Brain microvascular endothelial cell (primary cell): ENCODE measurements around the gene PCDHAC1.

Experiments used
- DNase-seq: peaks from one replicate; pipeline ENCODE4 v3.0.0-alpha.2; 2020
- H3K27ac ChIP-seq: fragments of 250-450 bp; sonication (Bioruptor Pico); 2 replicates; pipeline ENCODE4 v1.5.1; 2020; ENCODE audit warnings: mild to moderate bottlenecking, moderate library complexity
- H3K27me3 ChIP-seq: fragments of 250-450 bp; sonication (Bioruptor Pico); replicated peaks from 2 replicates; pipeline ENCODE4 v1.5.1; 2020; ENCODE audit warnings: mild to moderate bottlenecking
- H3K36me3 ChIP-seq: fragments of 250-450 bp; sonication (Bioruptor Pico); replicated peaks from 2 replicates; pipeline ENCODE4 v1.5.1; 2020; ENCODE audit warnings: mild to moderate bottlenecking
- H3K4me3 ChIP-seq: 2 replicates; pipeline ENCODE4 v1.5.1; 2011; ENCODE audit warnings: low read depth, mild to moderate bottlenecking, control low read depth, low read length, moderate library complexity
- in situ Hi-C: cut with HindIII; loops from 2 replicates; pipeline ENCODE4 v1.10.0; 2017; ENCODE audit warnings: low sequenced_read_pairs, low pct_ligation_motif_present
- TF ChIP-seq, protein P1 (sequence below): IDR thresholded peaks from 2 replicates; pipeline ENCODE4 v1.5.1; 2011; ENCODE audit warnings: low read depth, mild to moderate bottlenecking, moderate library complexity, low read length, control low read depth, inconsistent platforms; ENCODE audit errors: missing control alignments

The PCDHAC1 gene

DNA sequence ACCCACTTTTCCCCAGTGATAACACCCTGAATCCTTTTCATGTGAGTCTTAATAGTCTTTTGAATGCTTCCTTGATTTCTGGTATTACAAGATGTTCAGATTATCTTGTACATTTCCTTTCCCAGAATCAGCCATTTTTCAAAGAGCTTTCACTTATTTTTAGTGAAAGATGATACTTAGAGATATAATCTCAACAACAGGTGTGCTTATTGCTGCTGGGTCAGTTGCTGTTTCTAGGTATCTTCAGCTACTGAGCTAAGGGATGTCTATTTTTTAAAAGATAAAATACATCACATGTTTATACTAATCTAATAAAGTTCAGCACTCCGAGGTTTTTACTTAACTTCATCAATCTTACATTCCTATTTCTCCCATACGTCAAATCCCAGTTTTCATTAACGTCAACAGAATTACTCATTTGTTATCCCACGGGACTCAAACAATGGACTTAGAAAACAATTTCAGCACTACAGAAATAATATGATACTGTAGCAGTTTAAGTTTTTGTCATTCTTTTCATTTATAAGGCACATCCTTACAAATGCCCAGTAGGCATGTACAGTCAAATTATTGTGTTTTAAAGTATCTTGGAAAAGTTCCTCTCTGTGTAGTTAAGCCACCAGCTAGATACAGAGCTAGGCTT, 9.0 kb downstream of the PCDHAC1 start:
- no peak overlapping the region for H3K4me3 ChIP-seq
- H3K27ac ChIP-seq = no peak overlapping the region
- in situ Hi-C loops = no loop called here
- no peaks in the 10 kb centered on the region for H3K36me3 ChIP-seq
- H3K27me3 ChIP-seq = no peaks in the 10 kb centered on the region
- no peak for DNase-seq
- TF ChIP-seq, protein P1, sequence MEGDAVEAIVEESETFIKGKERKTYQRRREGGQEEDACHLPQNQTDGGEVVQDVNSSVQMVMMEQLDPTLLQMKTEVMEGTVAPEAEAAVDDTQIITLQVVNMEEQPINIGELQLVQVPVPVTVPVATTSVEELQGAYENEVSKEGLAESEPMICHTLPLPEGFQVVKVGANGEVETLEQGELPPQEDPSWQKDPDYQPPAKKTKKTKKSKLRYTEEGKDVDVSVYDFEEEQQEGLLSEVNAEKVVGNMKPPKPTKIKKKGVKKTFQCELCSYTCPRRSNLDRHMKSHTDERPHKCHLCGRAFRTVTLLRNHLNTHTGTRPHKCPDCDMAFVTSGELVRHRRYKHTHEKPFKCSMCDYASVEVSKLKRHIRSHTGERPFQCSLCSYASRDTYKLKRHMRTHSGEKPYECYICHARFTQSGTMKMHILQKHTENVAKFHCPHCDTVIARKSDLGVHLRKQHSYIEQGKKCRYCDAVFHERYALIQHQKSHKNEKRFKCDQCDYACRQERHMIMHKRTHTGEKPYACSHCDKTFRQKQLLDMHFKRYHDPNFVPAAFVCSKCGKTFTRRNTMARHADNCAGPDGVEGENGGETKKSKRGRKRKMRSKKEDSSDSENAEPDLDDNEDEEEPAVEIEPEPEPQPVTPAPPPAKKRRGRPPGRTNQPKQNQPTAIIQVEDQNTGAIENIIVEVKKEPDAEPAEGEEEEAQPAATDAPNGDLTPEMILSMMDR = no peak

GRCh38 chr5:140946578-140946977, 20.5 kb downstream of the PCDHAC1 start:
- in situ Hi-C loops = no loop called here

GRCh38 chr5:140951636-140952035, 25.5 kb downstream of the PCDHAC1 start:
- TF ChIP-seq, protein P1 = no peak
- no peak overlapping the region for H3K4me3 ChIP-seq
- in situ Hi-C loops = no loop called here
- no peaks in the 10 kb centered on the region for H3K36me3 ChIP-seq
- H3K27me3 ChIP-seq = no peaks in the 10 kb centered on the region
- no peak for DNase-seq
- H3K27ac ChIP-seq = no peak overlapping the region

More at GRCh38 chr5:140946578-140946977, 20.5 kb downstream of the PCDHAC1 start:
- TF ChIP-seq, protein P1 = no peak
- no peak overlapping the region for H3K27ac ChIP-seq
- no peaks in the 10 kb centered on the region for H3K36me3 ChIP-seq
- H3K27me3 ChIP-seq = no peaks in the 10 kb centered on the region
- DNase-seq = no peak
- no peak overlapping the region for H3K4me3 ChIP-seq

DNA sequence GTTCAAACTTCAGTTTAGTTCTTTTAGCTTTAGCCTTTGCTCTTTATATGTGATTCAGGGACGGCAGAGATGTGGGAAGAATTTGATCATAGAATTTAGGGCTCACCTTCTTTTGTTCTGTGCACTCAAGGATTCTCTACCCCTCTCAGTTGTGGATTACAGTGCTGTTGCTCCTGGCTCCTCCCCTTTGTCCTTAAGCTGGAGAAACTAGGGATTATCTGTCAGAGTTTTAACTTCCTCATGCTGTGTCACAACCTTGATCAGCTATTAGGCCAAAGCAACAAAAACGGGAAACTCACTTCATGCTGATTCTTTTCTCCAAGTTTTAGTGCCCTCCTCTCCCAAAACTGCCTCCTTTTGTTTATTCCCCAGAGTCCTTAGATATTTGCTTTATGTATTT, 27.1 kb downstream of the PCDHAC1 start:
- no peak overlapping the region for H3K4me3 ChIP-seq
- TF ChIP-seq, protein P1 = no peak
- no peaks in the 10 kb centered on the region for H3K36me3 ChIP-seq
- H3K27me3 ChIP-seq = no peaks in the 10 kb centered on the region
- H3K27ac ChIP-seq = no peak overlapping the region
- in situ Hi-C loops = no loop called here
- no peak for DNase-seq

DNA sequence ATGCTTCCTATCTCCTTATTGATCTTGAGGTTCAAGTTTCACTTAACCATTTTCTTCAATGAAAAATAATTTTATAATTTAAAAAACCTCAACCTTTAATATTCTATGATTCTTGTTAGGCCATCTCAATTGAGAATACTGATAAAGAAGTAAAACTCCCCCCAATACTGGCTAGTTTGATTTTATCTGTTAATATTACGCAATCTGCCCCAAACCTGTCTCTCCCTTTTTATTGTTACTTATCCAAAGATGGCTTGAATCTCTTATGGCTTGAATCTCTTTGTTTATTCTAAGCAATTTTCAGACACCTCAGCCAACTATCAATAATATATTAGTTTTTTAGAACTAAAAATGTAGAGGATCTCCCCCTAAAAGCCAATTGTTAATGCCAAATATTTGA, 36.1 kb downstream of the PCDHAC1 start:
- DNase-seq = no peak
- Histone ChIP-seq H3K27ac (no peak overlapping the region), H3K36me3 (no peaks in the 10 kb centered on the region), H3K4me3 (no peak overlapping the region), H3K27me3 (peaks cover 3% of the 10 kb centered on the region)
- TF ChIP-seq, protein P1 = no peak
- in situ Hi-C loops = no loop called here

DNA sequence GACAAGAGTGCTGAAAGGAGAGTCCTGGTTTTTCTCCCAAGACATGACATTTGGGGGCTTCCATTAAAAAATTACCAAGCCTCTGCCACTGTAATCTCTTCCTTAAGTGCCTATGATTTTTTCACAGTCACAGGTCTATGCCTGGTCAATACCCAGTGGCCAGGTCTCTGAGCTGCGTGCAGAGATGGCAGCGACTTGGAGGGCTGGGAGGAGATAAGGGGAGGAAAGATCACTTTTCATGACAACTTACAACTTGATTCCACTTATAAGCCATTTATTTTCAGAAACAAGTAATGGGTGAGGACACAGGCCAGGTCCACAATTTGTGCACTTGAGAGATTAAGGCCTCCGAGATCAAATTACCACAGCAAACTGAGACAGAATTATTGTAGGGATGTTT, 38.3 kb downstream of the PCDHAC1 start:
- TF ChIP-seq, protein P1 = no peak
- H3K27me3 ChIP-seq = peaks cover 3% of the 10 kb centered on the region
- no peak overlapping the region for H3K27ac ChIP-seq
- no peak for DNase-seq
- no peak overlapping the region for H3K4me3 ChIP-seq
- in situ Hi-C loops = no loop called here
- H3K36me3 ChIP-seq = no peaks in the 10 kb centered on the region
